GM12801 (cell line): Measurements from ENCODE around the gene SCN1B.

ENCODE experiments used
- CTCF ChIP-seq: IDR thresholded peaks from one replicate; pipeline ENCODE4 v1.5.1; 2011; ENCODE audit warnings: control low read depth; ENCODE audit not compliant: insufficient read length; ENCODE audit errors: extremely low read depth

The SCN1B gene

GRCh38 chr19:35087393-35087792, 57.1 kb downstream of the SCN1B start:
- no peak for TF ChIP-seq CTCF

DNA sequence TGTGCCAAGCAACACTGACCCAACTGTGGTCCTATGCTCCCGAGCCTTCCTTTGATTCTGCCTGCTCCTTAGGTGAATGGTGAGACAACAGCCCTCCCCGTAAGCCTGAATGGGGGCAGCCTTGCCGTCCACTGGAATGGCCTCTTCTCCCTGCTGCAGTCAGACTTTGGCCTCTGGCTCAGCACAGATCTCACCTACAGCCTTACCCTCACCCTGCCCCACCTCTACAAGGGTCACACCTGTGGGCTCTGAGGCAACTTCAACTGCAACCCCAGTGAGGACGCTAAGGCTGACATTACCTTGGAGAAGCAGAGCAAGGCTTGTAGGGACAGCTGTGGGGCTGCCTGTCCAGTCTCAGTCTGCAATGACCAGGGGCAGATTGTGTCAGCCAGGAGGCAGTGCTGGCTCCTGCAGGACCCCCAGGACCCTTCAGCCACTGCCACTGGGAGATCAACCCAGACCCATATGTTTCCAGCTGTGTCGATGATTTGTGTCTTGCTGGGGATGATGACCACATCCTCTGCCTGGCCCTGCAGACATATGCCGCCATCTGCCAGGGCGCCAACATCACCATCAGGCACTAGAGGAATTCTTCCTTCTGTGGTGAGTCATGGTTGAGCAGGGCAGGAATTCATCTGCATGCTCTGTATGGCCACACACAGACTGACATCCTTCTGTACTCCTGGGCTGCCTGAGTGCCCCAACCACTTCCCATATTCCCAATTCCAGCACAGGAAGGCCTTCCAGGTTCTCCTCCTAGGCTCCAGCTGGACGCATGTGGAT, 58.1 kb downstream of the SCN1B start:
- TF ChIP-seq CTCF = no peak

DNA sequence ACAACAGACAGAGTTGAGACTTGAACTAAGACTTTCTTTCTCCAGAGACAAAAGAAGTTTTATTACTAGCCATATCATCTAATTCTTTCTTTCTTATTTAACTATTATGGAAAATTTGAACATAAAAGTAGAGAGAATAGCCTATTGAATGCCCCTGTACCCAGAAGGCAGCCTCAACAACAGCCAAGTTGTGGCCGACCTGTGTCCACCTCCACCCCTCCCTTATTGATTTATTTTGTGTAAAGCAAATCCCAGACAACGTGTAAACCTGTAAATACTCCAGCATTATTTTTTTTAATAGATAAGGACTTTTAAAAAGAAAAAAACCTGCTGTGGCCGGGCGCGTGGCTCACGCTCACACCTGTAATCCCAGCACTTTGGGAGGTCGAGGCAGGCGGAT, 59.3 kb downstream of the SCN1B start:
- TF ChIP-seq CTCF = no peak
